ENCODE results near the gene KCTD17.

The KCTD17 gene

GRCh38 chr22:37101311-37102066, 49.9 kb downstream of the KCTD17 start:
- Histone ChIP-seq H3K4me3 (replicated peaks; ENCODE audit: insufficient read depth, low read length) (no peak overlapping the region), H3K27ac (replicated peaks) (no peak overlapping the region), H3K27me3 (ENCODE audit: insufficient read depth, poor library complexity, severe bottlenecking) (peaks cover 23% of the 10 kb centered on the region)
- TF ChIP-seq REST (IDR thresholded peaks at IDR 0.05; ENCODE audit: insufficient replicate concordance, low read depth) (no peak), CTCF (IDR thresholded peaks at IDR 0.05; ENCODE audit: insufficient read depth, low read length) (no peak), SPI1 (IDR thresholded peaks at IDR 0.05; ENCODE audit: borderline replicate concordance, low read depth) (no peak), GABPA (IDR thresholded peaks at IDR 0.05; ENCODE audit: low read depth) (no peak), POLR2AphosphoS5 (IDR thresholded peaks at IDR 0.05; ENCODE audit: low read depth) (no peak)
- DNase-seq (ENCODE audit: low read depth in 1 of 2, low spot score in 1 of 2): no peak

- no peak for DNase-seq (ENCODE audit: low read depth in 1 of 2, low spot score in 1 of 2)
- Histone ChIP-seq H3K27ac (replicated peaks) (no peak overlapping the region), H3K4me3 (replicated peaks; ENCODE audit: insufficient read depth, low read length) (no peak overlapping the region), H3K27me3 (ENCODE audit: insufficient read depth, poor library complexity, severe bottlenecking) (peaks cover 18% of the 10 kb centered on the region)
- TF ChIP-seq CTCF (IDR thresholded peaks at IDR 0.05; ENCODE audit: insufficient read depth, low read length): no peak
- no peak for TF ChIP-seq SPI1 (IDR thresholded peaks at IDR 0.05; ENCODE audit: borderline replicate concordance, low read depth)
- no peak for TF ChIP-seq REST (IDR thresholded peaks at IDR 0.05; ENCODE audit: insufficient replicate concordance, low read depth)
- TF ChIP-seq GABPA (IDR thresholded peaks at IDR 0.05; ENCODE audit: low read depth): no peak
- TF ChIP-seq POLR2AphosphoS5 (IDR thresholded peaks at IDR 0.05; ENCODE audit: low read depth): no peak
Measured at GRCh38 chr22:37103151-37103550, 51.6 kb downstream of the KCTD17 start.

GRCh38 chr22:37103656-37104452, 52.3 kb downstream of the KCTD17 start:
- peaks cover 18% of the 10 kb centered on the region for H3K27me3 ChIP-seq (ENCODE audit: insufficient read depth, poor library complexity, severe bottlenecking)
- H3K27ac ChIP-seq (replicated peaks): no peak overlapping the region
- TF ChIP-seq SPI1 (IDR thresholded peaks at IDR 0.05; ENCODE audit: borderline replicate concordance, low read depth): no peak
- TF ChIP-seq GABPA (IDR thresholded peaks at IDR 0.05; ENCODE audit: low read depth): no peak
- no peak for TF ChIP-seq REST (IDR thresholded peaks at IDR 0.05; ENCODE audit: insufficient replicate concordance, low read depth)
- TF ChIP-seq CTCF (IDR thresholded peaks at IDR 0.05; ENCODE audit: insufficient read depth, low read length): no peak
- TF ChIP-seq POLR2AphosphoS5 (IDR thresholded peaks at IDR 0.05; ENCODE audit: low read depth): no peak
- no peak overlapping the region for H3K4me3 ChIP-seq (replicated peaks; ENCODE audit: insufficient read depth, low read length)
- no peak for DNase-seq (ENCODE audit: low read depth in 1 of 2, low spot score in 1 of 2)

Data from HL-60 (cell line).